Fibroblast of lung (primary cell): ENCODE measurements around the gene ZFPM1. TPM values are rescaled to one million over a fixed set of nuclear protein-coding genes. Genes with fewer than 3 reads are reported as not detected.

Source experiments
- DNase-seq, 2 donors: peaks; one replicate each; pipeline versions ENCODE4 v3.0.0 to v3.0.0-alpha.2; 2010; ENCODE audit warnings: low read depth in 2 of 2
- H2AFZ ChIP-seq: 2 replicates; pipeline ENCODE4 v1.5.1; 2012; ENCODE audit warnings: low read length, control low read depth, inconsistent platforms
- H3K27ac ChIP-seq: 2 replicates; pipeline ENCODE4 v1.5.1; 2011; ENCODE audit warnings: low read length, control low read depth; ENCODE audit not compliant: insufficient read depth
- H3K27me3 ChIP-seq: 2 replicates; pipeline ENCODE4 v1.5.1; 2011; ENCODE audit warnings: mild to moderate bottlenecking, low read length; ENCODE audit not compliant: control insufficient read depth, insufficient read depth
- H3K36me3 ChIP-seq: 2 replicates; pipeline ENCODE4 v1.5.1; 2011; ENCODE audit warnings: low read length; ENCODE audit not compliant: control insufficient read depth, insufficient read depth
- H3K4me1 ChIP-seq: 2 replicates; pipeline ENCODE4 v1.5.1; 2011; ENCODE audit warnings: low read length; ENCODE audit not compliant: control insufficient read depth, insufficient read depth; ENCODE audit errors: extremely low read depth
- H3K4me2 ChIP-seq: 2 replicates; pipeline ENCODE4 v1.5.1; 2011; ENCODE audit warnings: low read length, control low read depth; ENCODE audit not compliant: insufficient read depth; ENCODE audit errors: extremely low read depth
- H3K4me3 ChIP-seq, 4 experiments: fragments of 200-600 bp in 1 of 4; sonication (generic) in 1 of 4; replicated peaks in 1 of 4; 2 replicates each; pipeline ENCODE4 v1.5.1; 2011 to 2016; ENCODE audit warnings: low read length in 4 of 4, low read depth in 3 of 4, mild to moderate bottlenecking in 3 of 4, control low read depth in 2 of 4, inconsistent platforms in 1 of 4, mixed read lengths in 1 of 4; ENCODE audit not compliant: insufficient read depth in 1 of 4; ENCODE audit errors: control extremely low read depth in 1 of 4
- H3K79me2 ChIP-seq: 2 replicates; pipeline ENCODE4 v1.5.1; 2012; ENCODE audit warnings: mild to moderate bottlenecking, low read length, inconsistent platforms; ENCODE audit not compliant: control insufficient read depth, insufficient read depth
- H3K9ac ChIP-seq: 2 replicates; pipeline ENCODE4 v1.5.1; 2011; ENCODE audit warnings: mild to moderate bottlenecking, low read length, control low read depth; ENCODE audit not compliant: insufficient read depth
- H3K9me3 ChIP-seq: 2 replicates; pipeline ENCODE4 v1.5.1; 2012; ENCODE audit warnings: low read depth, low read length; ENCODE audit not compliant: control insufficient read depth, insufficient read depth
- H4K20me1 ChIP-seq: 2 replicates; pipeline ENCODE4 v1.5.1; 2011; ENCODE audit warnings: low read length; ENCODE audit not compliant: control insufficient read depth, insufficient read depth; ENCODE audit errors: extremely low read depth
- CTCF ChIP-seq, 2 donors: IDR thresholded peaks in 1 of 2; conservative IDR thresholded peaks in 1 of 2; 1 replicate in 1 of 2; 2 replicates in 1 of 2; pipeline ENCODE4 v1.5.1; 2011 to 2012; ENCODE audit warnings: low read length in 2 of 2, control low read depth in 1 of 2, inconsistent platforms in 1 of 2, low read depth in 1 of 2, mild to moderate bottlenecking in 1 of 2
- EZH2 ChIP-seq: IDR thresholded peaks from 2 replicates; pipeline ENCODE4 v1.5.1; 2012; ENCODE audit warnings: low read length, control low read depth, mild to moderate bottlenecking; ENCODE audit errors: missing control alignments
- polyA plus RNA-seq, 2 donors: library from polyadenylated mRNA; depleted of rRNA in 1 of 2; stranded (reverse) in 1 of 2; unstranded in 1 of 2; fragments of >200 nt; gene quantifications; 2 replicates each; pipeline ENCODE4 v1.2.1, GENCODE V29; 2011 to 2012; ENCODE audit warnings: missing spikeins in 1 of 2
- total RNA-seq: library from RNA; depleted of rRNA; stranded (reverse); fragments of >200 nt; gene quantifications from 2 replicates; pipeline ENCODE4 v1.2.1, GENCODE V29; 2014

The ZFPM1 gene
- total and polyA plus RNA-seq, 2 donors (not counting 1 experiment from before 2014, with no cell fraction given) = 0.27 to 1.7 TPM

GRCh38 chr16:88524973-88525662 lies 72.0 kb downstream of the ZFPM1 start:
- no peak overlapping the region for H2AFZ ChIP-seq
- H3K27me3 ChIP-seq = peaks cover 15% of the 10 kb centered on the region
- H3K36me3 ChIP-seq = no peaks in the 10 kb centered on the region
- no peak overlapping the region for H3K4me2 ChIP-seq
- H3K9me3 ChIP-seq = no peaks in the 10 kb centered on the region
- no peak for DNase-seq
- no peak overlapping the region for H3K27ac ChIP-seq
- no peaks in the 10 kb centered on the region for H4K20me1 ChIP-seq
- no peaks in the 10 kb centered on the region for H3K79me2 ChIP-seq
- no peak overlapping the region for H3K4me3 ChIP-seq
- TF ChIP-seq EZH2 (no peak), CTCF (conservative IDR thresholded peaks at IDR 0.05 in 1 of 2, IDR thresholded peaks at IDR 0.05 in 1 of 2; ENCODE audit: low read depth in 1 of 2, low read length in 2 of 2) (no peak)
- H3K4me1 ChIP-seq = no peaks in the 10 kb centered on the region
- no peak overlapping the region for H3K9ac ChIP-seq

- Histone ChIP-seq H3K36me3 (no peaks in the 10 kb centered on the region), H4K20me1 (no peaks in the 10 kb centered on the region), H3K4me2 (no peak overlapping the region), H3K27me3 (peaks cover 15% of the 10 kb centered on the region), H3K4me3 (no peak overlapping the region), H3K4me1 (no peaks in the 10 kb centered on the region), H3K9me3 (no peaks in the 10 kb centered on the region), H3K79me2 (no peaks in the 10 kb centered on the region), H3K27ac (no peak overlapping the region), H3K9ac (no peak overlapping the region), H2AFZ (no peak overlapping the region)
- TF ChIP-seq CTCF (conservative IDR thresholded peaks at IDR 0.05 in 1 of 2, IDR thresholded peaks at IDR 0.05 in 1 of 2; ENCODE audit: low read depth in 1 of 2, low read length in 2 of 2) (no peak), EZH2 (no peak)
- DNase-seq = no peak
Observed at GRCh38 chr16:88525663-88525990, 72.5 kb downstream of the ZFPM1 start.

GRCh38 chr16:88526008-88526905 lies 73.2 kb downstream of the ZFPM1 start:
- Histone ChIP-seq H3K9me3 (no peaks in the 10 kb centered on the region), H3K79me2 (no peaks in the 10 kb centered on the region), H4K20me1 (no peaks in the 10 kb centered on the region), H3K27ac (no peak overlapping the region), H3K4me3 (no peak overlapping the region), H3K4me1 (no peaks in the 10 kb centered on the region), H2AFZ (no peak overlapping the region), H3K36me3 (no peaks in the 10 kb centered on the region), H3K27me3 (peaks cover 12% of the 10 kb centered on the region), H3K9ac (no peak overlapping the region), H3K4me2 (no peak overlapping the region)
- TF ChIP-seq CTCF (conservative IDR thresholded peaks at IDR 0.05 in 1 of 2, IDR thresholded peaks at IDR 0.05 in 1 of 2; ENCODE audit: low read depth in 1 of 2, low read length in 2 of 2) = no peak
- TF ChIP-seq EZH2 = no peak
- DNase-seq = no peak
